ENCODE results near the gene HDAC9.

Gene HDAC9

DNA sequence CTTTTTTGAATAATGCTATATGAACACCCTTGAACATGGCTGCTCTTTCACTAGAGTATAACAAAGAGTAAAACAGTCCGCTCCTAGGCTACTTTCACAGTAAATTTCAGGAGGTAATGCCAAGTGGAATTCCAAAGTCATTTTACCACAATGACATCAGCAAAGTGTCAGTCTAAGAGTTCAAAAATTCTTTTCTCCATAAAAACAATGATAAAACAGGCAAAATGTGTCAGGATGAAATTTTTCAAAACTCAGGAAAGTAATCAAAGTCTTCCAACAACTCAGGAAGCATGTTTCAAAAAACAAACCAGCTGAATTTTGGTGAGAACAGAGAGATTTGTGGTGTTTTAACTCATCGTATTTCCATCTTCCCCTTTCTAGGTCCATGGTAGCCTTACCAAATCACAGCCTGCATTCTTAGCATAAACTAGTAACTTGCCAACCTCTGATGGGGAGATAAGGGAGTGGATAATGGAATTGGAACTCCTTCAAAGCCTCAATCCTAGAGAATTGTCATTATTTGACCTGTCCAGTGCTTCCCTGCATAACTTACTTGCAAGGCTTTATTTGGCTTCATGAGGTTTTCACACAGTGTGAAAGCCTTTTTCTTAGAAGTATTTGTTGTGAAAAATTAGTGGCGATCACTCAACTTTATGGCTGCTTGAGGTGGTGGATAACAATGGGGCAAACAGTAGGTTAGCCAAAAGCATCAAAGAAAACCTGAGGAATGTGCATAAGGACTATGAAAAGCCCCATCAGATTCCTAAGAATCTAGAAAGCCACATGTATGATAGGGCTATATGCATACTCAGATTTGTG is 302.7 kb downstream of the HDAC9 start:
- no peak for DNase-seq

DNA sequence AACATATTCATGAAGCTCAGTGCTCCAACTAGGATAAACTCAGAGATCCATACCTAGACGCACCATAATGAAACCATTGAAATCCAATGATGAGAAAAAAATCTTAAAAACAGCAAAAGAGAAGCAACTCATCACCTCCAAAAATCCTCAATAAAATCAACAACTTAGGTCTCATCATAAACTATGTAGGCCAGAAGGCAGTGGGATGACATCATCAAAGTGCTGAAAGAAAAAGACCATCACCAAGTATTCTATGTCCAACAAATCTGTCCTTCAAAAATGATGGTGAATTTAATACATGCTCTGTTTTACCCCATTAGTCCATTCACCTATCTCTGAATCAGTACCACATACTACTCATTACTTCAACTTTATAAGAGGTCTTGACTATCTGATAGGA is 304.4 kb downstream of the HDAC9 start:
- no peak for DNase-seq

DNA sequence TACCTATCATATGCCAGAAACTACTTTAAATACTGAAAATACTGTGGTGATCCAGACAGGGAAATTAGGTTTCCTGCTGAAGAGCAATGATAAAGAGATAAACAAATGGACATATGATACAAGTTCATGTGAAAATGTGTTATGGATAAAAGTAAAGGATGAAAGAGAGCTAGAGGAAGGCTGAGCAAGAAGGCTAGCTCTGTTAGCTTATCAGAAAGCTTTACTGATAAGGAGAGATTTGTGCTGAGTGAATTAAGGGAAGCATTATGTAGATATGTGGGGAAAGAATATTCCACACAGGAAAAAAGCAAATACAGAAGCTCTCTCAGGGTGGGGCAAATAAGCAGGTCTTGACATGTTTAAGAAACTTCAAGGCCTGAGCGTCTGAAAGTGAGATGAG is 308.4 kb downstream of the HDAC9 start:
- DNase-seq, result no peak

DNA sequence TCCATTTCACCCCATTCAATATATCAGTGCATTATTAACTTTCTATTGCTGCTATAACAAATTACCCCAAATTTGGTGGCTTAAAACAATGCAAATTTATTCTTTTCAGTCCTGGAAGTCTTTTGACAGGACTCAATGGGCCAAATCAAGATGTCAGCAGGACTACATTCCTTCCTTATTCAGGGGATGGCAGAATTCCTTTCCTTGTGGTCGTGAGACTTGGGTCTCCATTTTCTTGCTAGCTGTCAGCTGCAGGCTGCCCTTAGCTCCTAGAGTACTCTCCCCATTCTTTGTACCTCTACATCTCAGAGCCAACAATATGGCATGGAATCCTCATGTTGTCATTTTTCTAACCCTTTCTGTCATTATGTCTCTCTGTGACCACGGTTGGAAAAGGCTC is 310.6 kb downstream of the HDAC9 start:
- DNase-seq, result no peak

DNA sequence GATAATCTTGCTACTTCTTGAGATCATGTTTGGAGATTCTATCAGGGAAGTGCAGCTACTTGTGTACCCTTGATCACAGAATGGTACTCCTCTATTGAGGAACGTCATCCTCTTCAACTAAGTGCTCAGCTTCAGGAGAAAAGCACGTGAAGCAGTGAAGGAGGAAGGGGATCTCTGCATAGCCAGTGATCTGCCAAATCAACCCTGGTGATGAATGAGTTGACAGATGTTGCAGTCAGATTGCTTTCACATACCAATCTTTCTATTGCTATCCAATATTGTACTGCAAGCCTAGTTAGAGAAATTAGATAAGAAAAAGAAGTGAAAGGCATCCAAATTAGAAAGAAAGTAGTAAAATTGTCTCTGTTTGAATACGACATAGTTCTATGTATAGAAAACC is 312.5 kb downstream of the HDAC9 start:
- no peak for DNase-seq

DNA sequence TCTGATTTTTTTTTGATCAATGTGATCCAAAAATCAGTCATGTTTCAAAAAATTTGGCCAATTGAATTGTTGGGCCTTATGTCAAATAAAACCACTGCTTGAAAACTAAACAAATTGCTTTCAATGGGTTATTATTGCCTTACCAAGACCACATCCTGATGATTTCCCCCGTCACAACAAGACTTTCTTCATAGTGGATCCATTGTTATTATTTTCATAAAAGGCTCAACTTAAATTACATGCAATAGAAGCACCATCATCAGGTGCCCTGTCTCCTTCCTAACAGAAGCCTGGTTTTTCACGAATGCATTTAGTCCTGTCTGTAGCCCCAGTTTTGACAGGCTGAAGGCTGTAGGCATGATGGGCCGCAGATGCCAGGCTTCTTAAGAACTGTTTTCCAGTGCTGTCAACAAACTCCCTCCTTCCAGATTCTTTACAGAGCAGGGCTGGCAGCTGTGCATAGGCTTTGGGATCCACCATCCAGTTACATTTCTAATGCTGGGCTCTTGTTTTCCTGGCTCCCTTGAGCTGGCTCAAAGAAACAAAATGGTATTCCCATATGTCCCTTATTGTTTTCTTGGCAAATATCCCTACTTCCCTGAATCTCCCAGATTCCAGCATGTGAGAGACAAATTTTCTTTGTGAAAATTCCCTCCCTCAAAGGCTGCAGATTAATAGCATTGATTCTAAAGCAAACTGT is 319.9 kb downstream of the HDAC9 start:
- no peak for DNase-seq

DNA sequence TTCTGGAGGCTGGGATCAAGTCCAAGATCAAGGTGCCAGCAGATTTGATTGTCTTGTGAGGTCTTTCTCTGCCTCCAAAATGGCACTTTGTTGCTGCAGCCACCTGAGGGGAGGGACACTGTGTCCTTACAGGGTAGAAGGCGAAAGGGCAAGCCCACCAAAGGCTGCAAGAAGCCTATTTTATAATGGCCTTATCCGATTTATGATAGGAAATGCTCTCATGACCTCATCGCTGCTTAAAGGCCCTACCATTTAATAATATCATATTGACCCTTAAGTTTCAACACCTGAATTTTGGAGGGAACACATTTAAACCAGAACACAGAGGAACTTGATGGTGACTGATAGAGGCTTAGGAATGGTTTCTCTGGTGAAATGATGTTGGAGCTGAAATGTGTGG is 325.4 kb downstream of the HDAC9 start:
- DNase-seq, result no peak

DNA sequence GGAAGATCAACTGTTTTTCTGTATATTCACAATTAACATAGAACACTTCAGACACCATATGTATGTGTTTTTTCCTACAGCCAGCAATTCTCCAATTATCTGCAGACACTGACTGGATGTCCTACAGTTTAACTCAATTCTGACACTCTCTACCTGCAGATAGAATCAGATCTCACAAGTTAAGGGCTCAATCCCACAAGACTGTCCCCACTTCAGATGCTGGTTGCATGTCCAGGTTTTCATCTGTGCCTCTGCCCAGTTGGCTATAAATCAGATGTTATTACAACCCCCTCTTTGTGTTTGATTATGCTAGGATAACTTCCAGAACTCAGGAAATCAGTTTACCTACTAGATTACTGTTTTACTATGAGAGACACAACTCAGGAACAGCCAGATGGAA is 326.0 kb downstream of the HDAC9 start:
- DNase-seq, result no peak

DNA sequence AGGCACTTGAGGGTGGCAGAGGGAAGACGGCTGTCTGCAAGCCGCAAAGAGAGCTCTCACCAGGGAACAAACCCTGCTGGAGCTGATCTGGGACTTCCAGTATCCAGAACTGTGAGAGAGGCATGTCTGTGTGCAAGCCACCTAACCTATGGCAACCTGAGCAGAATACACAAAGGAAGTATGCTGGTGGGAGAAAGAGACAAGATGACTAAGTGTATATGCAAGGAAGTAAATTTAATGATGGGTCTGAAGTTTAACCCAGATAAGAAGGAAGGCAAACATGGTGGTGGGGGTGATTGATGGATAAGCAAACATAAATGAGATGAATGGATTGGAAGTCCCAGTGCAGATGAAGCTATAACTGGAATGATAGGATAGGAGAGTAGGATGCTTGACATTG is 328.6 kb downstream of the HDAC9 start:
- no peak for DNase-seq

DNA sequence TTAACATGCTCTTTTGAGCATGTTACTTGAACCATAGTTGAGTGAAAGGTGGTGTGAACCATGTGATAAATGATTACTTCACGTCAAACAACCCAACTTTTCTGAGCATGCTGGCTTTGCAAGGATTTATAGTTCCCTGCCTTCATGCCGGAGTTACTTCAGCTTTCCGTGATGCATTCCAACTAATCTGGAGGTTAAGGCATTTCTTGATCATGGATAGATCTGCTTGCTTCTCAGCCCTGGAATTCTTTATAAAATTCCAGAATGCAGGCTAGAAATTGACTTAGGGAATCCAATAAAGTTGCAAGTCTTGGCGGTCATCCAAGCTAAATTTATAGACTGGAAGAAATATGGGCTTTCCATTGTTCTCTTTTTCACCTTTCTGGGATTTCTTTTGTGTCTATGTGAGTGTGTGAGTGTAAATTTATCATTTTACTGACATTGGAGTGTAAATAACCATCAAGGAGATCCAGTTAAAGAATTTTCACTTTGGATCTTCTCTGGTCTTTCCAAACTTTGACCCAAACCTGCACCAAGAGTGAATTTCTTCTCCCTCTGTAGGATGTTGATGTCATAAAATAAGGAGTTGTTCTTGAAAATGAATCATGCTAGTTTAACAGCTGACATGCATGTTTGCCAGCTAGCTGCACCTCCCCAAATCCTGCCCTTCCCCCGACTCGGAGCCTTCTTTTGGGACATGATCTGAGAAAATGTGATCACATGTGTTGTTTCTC is 332.9 kb downstream of the HDAC9 start:
- DNase-seq, result no peak

DNA sequence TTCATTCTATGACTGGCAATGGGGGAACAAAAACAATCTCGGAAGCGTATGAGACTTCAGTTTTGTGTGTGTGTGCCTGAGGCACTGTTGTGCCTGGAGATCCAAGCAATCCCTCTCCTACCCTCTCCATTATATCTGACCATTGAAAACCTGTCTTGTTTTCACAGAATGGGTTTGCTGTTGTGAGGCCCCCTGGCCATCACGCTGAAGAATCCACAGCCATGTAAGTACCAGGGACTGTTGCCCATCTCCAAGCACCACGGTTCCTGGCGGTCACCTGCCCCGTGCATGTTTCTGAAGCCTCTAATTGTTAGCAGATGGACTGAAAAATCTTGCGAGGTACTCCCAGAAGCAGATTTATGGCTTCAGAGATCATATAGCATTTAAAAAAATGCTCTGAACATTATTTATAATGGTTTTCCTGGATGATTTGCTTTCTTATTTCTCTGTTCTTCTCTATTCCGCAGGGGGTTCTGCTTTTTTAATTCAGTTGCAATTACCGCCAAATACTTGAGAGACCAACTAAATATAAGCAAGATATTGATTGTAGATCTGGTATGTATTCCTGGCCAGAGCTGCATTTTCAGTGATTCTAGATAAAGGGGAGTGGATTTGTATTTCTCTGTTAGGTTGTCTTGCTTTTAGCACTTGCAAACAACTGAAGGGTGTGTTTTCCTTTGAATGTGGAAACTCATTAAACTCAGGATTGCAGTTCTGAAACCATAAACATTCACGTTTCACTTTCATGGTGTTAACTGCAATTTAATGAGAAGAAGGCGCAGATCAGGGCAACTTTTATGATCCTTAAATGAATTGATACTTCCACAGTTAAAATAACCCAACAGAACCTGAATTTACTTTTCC is 333.7 kb downstream of the HDAC9 start:
- no peak for DNase-seq

DNA sequence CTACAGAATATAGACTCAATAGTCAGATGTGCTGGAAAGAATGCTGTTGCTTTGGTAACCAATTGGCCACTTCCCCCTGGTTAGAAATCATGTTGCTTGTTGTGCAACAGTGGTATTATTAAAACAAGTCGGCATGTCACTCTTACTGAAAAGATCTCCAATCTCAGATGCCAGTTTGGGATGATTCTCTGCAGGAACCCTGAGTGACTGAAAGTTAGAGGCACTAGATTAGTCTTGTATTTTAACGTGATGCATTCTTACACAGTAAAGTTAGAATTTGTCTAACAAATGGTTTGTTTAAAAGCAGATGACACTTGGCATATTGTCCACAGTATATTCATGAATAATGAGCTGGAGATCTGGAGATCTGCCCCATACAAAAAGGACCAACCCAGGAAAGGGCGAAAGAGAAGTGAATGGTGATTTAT is 334.3 kb downstream of the HDAC9 start:
- no peak for DNase-seq

DNA sequence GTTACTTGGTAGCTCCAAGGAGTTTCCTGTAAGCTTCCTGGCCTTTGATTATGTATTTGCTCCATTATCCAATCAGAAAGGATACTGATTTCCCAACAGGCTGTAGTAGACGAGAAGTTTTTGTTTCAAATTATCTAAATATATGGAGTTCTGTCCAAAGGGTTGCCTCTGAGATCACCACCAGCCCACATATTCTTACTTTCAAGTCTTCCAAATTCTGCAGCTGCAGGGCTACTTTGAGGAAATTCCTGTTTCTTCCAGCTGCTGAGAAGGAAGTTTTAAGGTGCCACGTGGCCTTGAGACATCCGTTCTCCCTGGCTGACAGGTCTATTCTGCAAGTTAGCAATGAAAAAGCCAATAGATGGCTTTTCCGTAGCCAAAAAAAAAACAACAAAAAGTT is 335.9 kb downstream of the HDAC9 start:
- DNase-seq, result no peak

DNA sequence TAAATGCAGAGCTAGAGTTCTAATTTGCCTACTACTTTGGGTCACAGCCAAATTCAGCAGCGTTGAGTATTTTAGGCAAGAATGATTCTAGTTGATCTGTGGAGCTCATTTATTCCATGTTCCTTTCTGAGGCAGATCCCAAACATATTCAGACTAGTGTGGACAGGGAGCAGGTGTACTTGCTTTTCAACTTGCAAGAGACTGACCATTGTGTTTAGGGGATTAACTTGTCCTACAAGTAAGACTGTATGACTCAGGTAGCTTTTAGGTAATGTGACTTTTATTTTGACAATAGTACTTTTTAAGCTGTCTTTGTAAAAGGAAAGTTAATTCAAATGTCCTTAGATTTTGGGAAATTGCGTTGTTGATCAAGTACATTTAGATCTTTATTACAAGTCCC is 336.4 kb downstream of the HDAC9 start:
- no peak for DNase-seq

DNA sequence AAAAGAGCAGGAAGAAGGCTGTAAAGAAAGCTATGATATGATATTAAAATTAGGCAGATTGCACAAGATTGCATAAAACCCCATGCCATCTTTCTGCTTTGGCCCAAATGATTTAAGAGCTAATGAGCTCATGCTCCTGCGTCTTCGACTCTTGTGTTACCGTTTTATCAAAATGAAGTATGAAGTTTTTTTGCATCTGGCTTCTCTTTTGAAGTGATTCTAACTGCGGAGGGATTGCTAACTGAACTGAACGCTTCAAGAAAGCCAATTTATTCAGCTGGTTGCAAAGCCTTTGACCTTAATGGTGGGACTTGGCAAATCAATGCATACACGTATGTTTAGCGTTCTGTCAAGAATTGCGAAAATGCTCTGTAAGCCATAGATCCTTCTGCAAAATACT is 339.0 kb downstream of the HDAC9 start:
- DNase-seq, result no peak

DNA sequence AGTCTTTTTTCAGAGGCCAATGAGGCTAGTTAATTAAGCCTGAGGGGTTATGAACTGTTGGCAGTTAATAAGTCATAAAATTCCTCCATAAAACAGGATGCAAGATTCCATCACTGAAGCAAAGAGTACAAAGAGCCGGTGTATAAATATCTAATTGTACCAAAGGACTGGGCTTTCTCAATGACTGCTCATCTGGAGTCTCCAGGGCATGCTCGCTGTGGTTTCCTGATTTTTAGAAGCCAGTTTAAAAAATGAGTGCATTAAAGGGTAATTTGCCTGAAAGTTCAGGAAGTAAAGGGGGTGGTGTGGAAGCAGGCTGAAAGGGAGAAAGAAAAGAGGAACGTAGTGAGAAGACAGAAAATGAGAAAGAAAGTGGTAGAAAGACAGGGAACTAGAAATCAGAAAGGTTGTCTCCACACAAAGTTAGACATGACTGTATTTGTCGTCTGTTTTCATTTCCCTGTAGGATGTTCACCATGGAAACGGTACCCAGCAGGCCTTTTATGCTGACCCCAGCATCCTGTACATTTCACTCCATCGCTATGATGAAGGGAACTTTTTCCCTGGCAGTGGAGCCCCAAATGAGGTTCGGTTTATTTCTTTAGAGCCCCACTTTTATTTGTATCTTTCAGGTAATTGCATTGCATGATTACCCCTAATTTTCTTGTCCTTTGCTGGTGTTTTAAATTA is 339.6 kb downstream of the HDAC9 start:
- DNase-seq, result no peak

DNA sequence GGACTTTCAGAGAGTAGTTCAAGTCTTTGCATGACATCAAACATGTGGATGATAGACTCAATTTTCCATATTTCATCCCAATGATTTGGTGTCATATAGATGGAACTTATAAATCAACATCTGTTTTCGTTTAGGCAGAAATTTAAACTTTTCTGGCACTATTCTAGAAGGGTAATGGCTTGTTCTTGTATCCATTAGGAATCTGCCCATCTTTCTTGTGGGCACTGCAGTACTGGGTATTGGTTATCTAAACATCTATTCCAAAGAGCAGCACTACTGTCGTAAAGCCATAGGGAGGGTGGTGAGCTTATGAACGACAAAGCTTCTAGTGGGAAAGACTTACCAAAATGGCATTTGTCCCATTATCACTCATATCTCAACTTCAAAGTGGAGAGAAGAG is 348.4 kb downstream of the HDAC9 start:
- DNase-seq, result no peak

DNA sequence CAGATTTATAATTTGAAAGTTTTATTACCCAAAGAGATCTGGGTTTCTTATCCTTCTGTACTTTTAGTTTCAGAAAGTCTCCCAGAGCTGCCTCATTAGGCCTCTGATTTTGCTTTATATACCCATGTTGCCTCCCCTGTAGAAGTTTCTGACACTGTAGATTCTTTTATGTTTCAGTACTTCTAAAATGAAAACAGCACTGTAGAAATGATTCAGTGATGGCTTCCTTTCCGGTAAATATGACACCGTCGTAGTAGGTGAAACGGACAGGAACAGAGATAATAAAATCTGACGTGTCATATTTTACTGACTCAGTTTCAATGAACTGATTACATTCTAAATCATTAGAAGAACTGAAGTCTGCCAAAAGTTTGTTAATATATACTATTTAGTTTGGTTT is 349.2 kb downstream of the HDAC9 start:
- no peak for DNase-seq

DNA sequence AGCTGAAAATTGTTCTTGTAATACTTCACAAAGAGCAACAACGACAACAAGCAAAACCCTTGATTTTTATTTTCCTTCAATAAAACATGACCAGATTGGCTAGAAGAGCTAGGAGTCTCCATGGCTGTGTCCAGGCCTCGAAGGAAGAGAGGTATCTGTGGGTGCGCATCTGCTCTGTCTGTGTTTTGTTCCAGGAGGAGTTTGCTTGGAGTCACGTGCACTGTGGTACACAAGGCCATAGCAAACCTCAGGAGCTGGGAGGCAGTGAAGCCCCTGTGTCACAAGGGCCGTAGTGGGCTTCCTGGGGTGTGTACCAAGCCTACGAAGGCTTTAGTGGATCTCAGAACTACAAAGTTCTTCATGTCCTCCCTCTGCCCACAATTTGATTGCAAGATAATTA is 350.2 kb downstream of the HDAC9 start:
- DNase-seq, result no peak

DNA sequence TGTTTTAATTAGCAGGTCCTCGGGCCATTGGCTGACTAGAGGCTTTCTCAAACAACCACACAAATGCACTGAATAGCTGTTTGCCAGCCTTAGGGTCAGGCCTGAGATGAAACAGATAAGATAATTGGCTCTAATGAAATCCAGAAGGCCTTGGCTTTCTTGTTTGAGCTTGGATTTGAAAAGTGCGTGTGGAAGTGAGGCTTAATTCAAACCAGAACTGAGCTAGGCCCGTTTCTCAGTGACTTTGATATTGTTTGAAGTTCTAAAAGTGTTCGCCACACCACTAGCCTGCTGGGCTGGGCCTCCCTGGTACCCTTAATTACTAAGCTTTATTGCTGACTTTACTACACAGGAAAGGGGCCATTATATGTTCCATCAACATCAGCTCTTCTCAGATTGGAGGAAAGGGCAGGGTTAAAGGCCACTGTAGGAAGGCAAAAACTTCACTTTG is 351.2 kb downstream of the HDAC9 start:
- no peak for DNase-seq

DNA sequence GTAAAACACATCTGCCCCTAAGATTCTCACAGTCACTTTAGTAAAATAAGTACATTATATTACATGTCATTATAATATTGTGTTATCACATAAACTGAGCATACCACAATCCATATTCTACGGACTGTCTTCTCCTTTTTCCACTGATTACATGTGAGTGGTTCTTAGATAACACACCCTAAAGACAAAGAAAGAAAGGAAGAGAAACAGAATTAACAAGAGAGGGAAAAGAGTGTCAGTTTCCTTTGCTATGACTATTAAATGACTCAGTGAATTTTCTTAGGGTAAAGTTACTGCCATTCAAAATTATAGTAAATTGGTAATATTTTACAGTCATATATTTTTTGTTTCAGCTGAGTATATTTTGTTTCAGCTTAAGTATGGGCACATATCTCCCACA is 353.6 kb downstream of the HDAC9 start:
- no peak for DNase-seq

DNA sequence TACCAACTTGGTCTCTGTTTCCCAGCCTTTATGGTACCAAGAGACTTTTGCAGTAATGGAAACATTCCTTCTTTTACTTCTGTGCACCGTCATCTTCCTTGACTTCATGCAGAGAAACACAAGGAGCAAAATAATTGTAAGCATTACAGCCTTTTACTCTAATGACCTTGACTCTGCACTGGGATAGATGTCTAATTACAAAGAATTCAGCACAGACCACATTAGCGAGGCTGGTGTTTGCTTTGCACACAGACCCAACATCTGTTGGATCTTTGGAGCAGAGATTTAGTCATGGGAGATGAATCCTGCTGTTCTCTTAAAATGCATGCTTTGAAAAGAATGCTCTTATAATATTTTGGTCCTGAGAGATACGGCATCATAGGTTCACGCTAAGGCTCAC is 360.2 kb downstream of the HDAC9 start:
- DNase-seq, result no peak
